ENCODE data around the gene SLC39A11. TPM values are rescaled to one million over a fixed set of nuclear protein-coding genes. Genes with fewer than 3 reads are reported as not detected.

Gene SLC39A11
- total RNA-seq, 1 donor from 2014 or later, result 21.5 TPM

DNA sequence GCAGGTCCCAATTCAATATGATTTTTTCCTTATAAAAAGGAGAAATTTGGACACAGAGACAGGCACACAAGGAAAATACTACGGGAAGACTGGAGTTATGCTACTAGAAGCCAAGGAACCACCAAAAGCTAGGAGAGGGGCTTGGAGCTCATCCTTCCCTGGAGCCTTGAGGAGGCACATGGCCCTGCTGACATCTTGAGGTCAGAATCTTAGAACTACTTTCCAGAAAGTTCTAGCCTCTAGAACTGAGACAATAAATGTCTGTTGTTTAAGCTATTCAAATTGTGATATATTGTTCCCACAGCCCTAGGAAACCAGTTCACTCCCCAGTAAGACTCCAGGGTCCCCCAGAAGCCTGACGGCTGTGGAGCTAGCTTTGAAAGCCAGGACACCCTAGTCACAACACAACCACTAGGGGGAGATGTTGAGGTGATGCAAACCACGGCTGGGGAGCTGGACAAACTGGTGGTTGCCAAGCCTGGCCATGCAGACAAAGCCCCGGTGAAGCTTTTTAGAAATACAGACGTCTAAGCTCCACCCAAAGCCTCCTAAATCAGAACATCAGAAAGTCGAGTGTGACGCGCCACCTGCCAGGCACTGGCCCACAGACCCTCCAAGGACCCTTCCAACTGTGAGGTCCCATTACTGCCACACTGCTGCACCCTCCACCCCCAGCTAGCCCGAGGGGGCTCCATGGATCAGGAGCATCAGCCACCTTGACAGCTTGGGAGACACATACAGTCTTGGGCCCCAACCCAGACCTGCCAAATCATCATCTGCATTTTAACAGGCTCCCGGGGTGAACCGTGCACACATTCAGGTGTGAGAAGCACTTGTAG is 106.4 kb downstream of the SLC39A11 start:
- H3K4me1 Mint-ChIP-seq (ENCODE audit: low read depth, unreplicated experiment), result peaks cover 10% of the 10 kb centered on the region
- Histone ChIP-seq H3K79me2 (ENCODE audit: insufficient read depth, low read length) (no peaks in the 10 kb centered on the region), H3K9ac (ENCODE audit: low read length) (no peak overlapping the region), H3K9me3 (ENCODE audit: insufficient read depth, low read depth, low read length) (no peaks in the 10 kb centered on the region), H3K27ac (ENCODE audit: low read depth, low read length) (no peak overlapping the region), H2AFZ (ENCODE audit: low read depth, low read length) (no peak overlapping the region), H3K27me3 (ENCODE audit: insufficient read depth, low read length) (no peaks in the 10 kb centered on the region), H3K4me1 (ENCODE audit: insufficient read depth, low read length) (peaks cover 16% of the 10 kb centered on the region), H3K4me2 (ENCODE audit: low read length) (no peak overlapping the region), H3K4me3 (ENCODE audit: insufficient read depth, low read depth, low read length) (no peak overlapping the region), H3K36me3 (ENCODE audit: insufficient read depth, low read length) (no peaks in the 10 kb centered on the region), H4K20me1 (ENCODE audit: insufficient read depth, low read length) (no peaks in the 10 kb centered on the region)
- no peaks in the 10 kb centered on the region for H3K36me3 Mint-ChIP-seq (ENCODE audit: low read depth, unreplicated experiment)
- TF ChIP-seq CTCF (IDR thresholded peaks at IDR 0.05; ENCODE audit: insufficient read depth, low read depth, low read length) (peak; percentile 75), EZH2 (IDR thresholded peaks at IDR 0.05; ENCODE audit: insufficient read depth, low read length) (no peak)
- H3K27ac Mint-ChIP-seq (ENCODE audit: unreplicated experiment), result peak overlapping the region; percentile 47
- DNase-seq (ENCODE audit: low read depth), result peak; percentile 30
- H3K9me3 Mint-ChIP-seq (ENCODE audit: unreplicated experiment), result no peaks in the 10 kb centered on the region
- no peak for FAIRE-seq
- no peaks in the 10 kb centered on the region for H3K27me3 Mint-ChIP-seq (ENCODE audit: low read depth, unreplicated experiment)
- H3K4me3 Mint-ChIP-seq (ENCODE audit: unreplicated experiment), result no peak overlapping the region

GRCh38 chr17:72984926-72985325 is 107.6 kb downstream of the SLC39A11 start:
- no peaks in the 10 kb centered on the region for H3K27me3 Mint-ChIP-seq (ENCODE audit: low read depth, unreplicated experiment)
- Histone ChIP-seq H4K20me1 (ENCODE audit: insufficient read depth, low read length) (no peaks in the 10 kb centered on the region), H2AFZ (ENCODE audit: low read depth, low read length) (no peak overlapping the region), H3K9me3 (ENCODE audit: insufficient read depth, low read depth, low read length) (no peaks in the 10 kb centered on the region), H3K4me1 (ENCODE audit: insufficient read depth, low read length) (peaks cover 16% of the 10 kb centered on the region), H3K27ac (ENCODE audit: low read depth, low read length) (peak overlapping the region; percentile 69), H3K4me2 (ENCODE audit: low read length) (peak overlapping the region; percentile 61), H3K4me3 (ENCODE audit: insufficient read depth, low read depth, low read length) (no peak overlapping the region), H3K36me3 (ENCODE audit: insufficient read depth, low read length) (no peaks in the 10 kb centered on the region), H3K79me2 (ENCODE audit: insufficient read depth, low read length) (no peaks in the 10 kb centered on the region), H3K27me3 (ENCODE audit: insufficient read depth, low read length) (no peaks in the 10 kb centered on the region), H3K9ac (ENCODE audit: low read length) (peak overlapping the region; percentile 29)
- H3K4me1 Mint-ChIP-seq (ENCODE audit: low read depth, unreplicated experiment), result peaks cover 10% of the 10 kb centered on the region
- no peak for TF ChIP-seq CTCF (IDR thresholded peaks at IDR 0.05; ENCODE audit: insufficient read depth, low read depth, low read length)
- no peak for TF ChIP-seq EZH2 (IDR thresholded peaks at IDR 0.05; ENCODE audit: insufficient read depth, low read length)
- FAIRE-seq (no peak), DNase-seq (ENCODE audit: low read depth) (peak; percentile 59)
- peak overlapping the region; percentile 38 for H3K27ac Mint-ChIP-seq (ENCODE audit: unreplicated experiment)
- H3K36me3 Mint-ChIP-seq (ENCODE audit: low read depth, unreplicated experiment), result no peaks in the 10 kb centered on the region
- H3K9me3 Mint-ChIP-seq (ENCODE audit: unreplicated experiment), result no peaks in the 10 kb centered on the region
- H3K4me3 Mint-ChIP-seq (ENCODE audit: unreplicated experiment), result peak overlapping the region; percentile 9

All from astrocyte (in vitro differentiated cells and primary cell).